Thymus (tissue), 11 donors: ENCODE measurements around the gene NXPH2. TPM values are rescaled to one million over a fixed set of nuclear protein-coding genes. Genes with fewer than 3 reads are reported as not detected.
A peak's percentile ranks its signal among the peaks of the same experiment; 100 is the strongest.

Experiments used
- DNase-seq, 9 donors: peaks; one replicate each; pipeline ENCODE4 v3.0.0-alpha.2; 2013; ENCODE audit warnings: low spot score in 9 of 9, low read depth in 6 of 9, missing footprints in 1 of 9
- H3K27ac ChIP-seq, 2 donors: one replicate each; pipeline ENCODE4 v1.5.1; 2013; ENCODE audit warnings: control low read depth in 1 of 2, low read depth in 1 of 2, low read length in 1 of 2, mild to moderate bottlenecking in 1 of 2, moderate library complexity in 1 of 2
- H3K27me3 ChIP-seq, 2 donors: one replicate each; pipeline ENCODE4 v1.5.1; 2013; ENCODE audit warnings: low read length in 1 of 2; ENCODE audit not compliant: control insufficient read depth in 2 of 2, insufficient read depth in 1 of 2
- H3K36me3 ChIP-seq, 2 donors: one replicate each; pipeline ENCODE4 v1.5.1; 2013; ENCODE audit warnings: low read length in 1 of 2, mild to moderate bottlenecking in 1 of 2, moderate library complexity in 1 of 2; ENCODE audit not compliant: control insufficient read depth in 2 of 2, insufficient read depth in 2 of 2
- H3K4me1 ChIP-seq, 2 donors: one replicate each; pipeline ENCODE4 v1.5.1; 2013; ENCODE audit warnings: low read length in 2 of 2; ENCODE audit not compliant: control insufficient read depth in 2 of 2, insufficient read depth in 2 of 2
- H3K4me3 ChIP-seq, 2 donors: one replicate each; pipeline ENCODE4 v1.5.1; 2013; ENCODE audit warnings: low read length in 2 of 2, control low read depth in 1 of 2, mild to moderate bottlenecking in 1 of 2
- H3K9me3 ChIP-seq, 2 donors: one replicate each; pipeline ENCODE4 v1.5.1; 2013; ENCODE audit warnings: low read length in 1 of 2, mild to moderate bottlenecking in 1 of 2; ENCODE audit not compliant: control insufficient read depth in 2 of 2, insufficient read depth in 1 of 2
- WGBS: extraction: QIAGEN DNeasy Blood & Tissue Kit; methylation state at CpG from one replicate; pipeline ENCODE4 v1.1.7; 2013; 5-methylcytosine and 5-hydroxymethylcytosine counted together
- polyA plus RNA-seq: library from polyadenylated mRNA; stranded (reverse); fragments of 200-250 nt; gene quantifications from one replicate; pipeline ENCODE4 v1.2.3, GENCODE V29; 2013
- total RNA-seq: library from RNA; stranded (reverse); fragments of 120-200 nt; gene quantifications from one replicate; pipeline ENCODE4 v1.2.4, GENCODE V29; 2013
- donor health status: healthy.

NXPH2 gene
- total and polyA plus RNA-seq, 2 donors = 0.07 to 1.3 TPM

DNA sequence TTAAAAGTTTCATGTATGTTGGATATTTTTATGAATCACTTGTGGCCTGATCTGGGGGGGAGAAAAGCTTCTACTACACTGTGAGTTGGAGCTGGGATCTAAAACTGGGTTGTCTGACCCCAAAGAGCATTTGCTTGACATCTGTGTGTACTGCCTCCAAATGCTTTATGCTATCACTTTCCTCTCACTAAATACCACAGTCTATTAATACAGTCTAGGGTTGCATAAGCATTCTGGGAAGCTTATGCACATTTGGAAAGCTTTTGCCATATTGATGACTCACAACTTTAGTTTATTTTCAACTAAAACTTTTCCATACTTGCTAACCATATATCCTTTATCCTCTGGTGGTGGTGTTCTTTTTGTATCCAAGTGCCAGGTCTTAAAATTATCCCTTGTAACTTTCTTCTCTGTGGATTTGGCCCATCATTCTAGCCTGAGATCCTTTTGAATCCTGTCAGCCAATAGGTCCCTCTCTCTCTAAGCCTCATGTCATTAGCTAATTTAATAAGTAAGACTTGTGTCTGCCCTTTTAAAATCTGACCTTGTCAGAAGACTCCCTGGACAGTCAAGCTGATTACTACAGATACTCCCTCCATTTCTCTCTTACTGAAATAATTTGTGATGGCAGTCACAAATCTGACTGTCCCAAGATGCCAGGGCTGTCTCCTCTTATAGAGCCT is 72.7 kb downstream of the NXPH2 start:
- Histone ChIP-seq H3K27me3 (no peaks in the 10 kb centered on the region), H3K9me3 (no peaks in the 10 kb centered on the region), H3K27ac (no peak overlapping the region), H3K4me3 (no peak overlapping the region), H3K4me1 (no peaks in the 10 kb centered on the region), H3K36me3 (no peaks in the 10 kb centered on the region)
- no peak for DNase-seq

DNA sequence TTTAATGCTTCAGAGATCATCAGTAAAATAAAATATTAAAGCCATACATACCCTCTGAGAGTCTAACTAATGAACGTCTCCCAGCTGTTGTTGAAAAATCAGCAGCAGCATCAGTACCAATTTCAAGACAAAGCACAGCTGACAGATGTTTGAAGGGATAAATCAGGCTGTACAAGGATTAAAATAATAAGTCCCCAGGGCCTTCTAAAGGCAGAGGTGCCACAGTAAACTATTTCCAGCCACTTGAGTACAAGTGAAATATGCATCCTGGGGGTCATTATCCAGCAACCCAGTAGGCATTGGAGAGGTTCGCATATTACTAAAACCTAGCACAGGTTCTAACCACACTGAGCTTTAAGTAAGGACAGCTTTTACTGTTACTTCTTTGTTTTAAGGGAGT is 76.9 kb downstream of the NXPH2 start:
- 97% methylated on average over 2 of the region's 2 CpGs for WGBS
- Histone ChIP-seq H3K9me3 (no peaks in the 10 kb centered on the region), H3K4me3 (no peak overlapping the region), H3K27me3 (no peaks in the 10 kb centered on the region), H3K27ac (no peak overlapping the region), H3K36me3 (no peaks in the 10 kb centered on the region), H3K4me1 (no peaks in the 10 kb centered on the region)
- no peak for DNase-seq

DNA sequence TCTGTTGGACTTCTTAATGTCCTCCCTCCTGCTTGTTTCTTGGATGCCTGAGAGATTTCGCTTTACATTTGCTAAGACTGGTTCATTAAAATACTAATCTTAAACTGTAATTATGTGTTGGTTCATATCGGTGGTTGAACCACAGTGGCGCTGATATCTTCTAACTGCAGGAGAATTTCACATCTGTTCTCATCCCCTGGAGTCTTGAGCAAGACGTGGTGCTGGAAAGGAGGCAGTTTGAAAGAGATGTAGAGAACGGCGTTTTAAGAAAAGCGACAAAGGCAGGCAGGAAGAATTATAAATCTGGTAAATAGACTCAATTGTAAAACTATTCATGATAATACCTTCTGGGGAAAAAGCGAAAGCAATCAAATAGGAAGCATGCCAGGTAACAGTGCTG is 79.5 kb downstream of the NXPH2 start:
- Histone ChIP-seq H3K4me3 (no peak overlapping the region), H3K27ac (no peak overlapping the region), H3K27me3 (no peaks in the 10 kb centered on the region), H3K36me3 (no peaks in the 10 kb centered on the region), H3K4me1 (no peaks in the 10 kb centered on the region), H3K9me3 (no peaks in the 10 kb centered on the region)
- no peak for DNase-seq
- 98% methylated on average over 8 of the region's 8 CpGs for WGBS

DNA sequence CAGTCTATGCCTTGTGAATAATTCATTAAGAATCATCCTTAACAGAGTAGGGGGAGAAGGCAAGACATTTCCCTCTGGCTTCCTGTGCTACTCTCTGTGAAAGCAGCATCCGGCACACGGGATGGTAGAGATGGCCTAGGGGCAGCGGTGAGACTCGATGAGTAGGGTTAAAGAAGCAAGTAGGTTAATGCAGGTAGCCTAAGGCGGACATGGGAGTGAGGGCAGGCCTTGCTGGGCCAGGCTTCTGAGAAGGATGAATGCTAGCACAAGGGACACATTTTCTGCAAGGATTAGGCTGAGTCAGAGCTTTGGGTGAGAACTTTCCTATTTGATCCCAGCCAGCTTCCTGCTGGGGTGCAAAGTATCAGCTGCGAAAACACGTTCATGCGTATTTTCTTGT is 80.8 kb downstream of the NXPH2 start:
- Histone ChIP-seq H3K9me3 (no peaks in the 10 kb centered on the region), H3K4me1 (no peaks in the 10 kb centered on the region), H3K36me3 (no peaks in the 10 kb centered on the region), H3K27me3 (no peaks in the 10 kb centered on the region), H3K4me3 (no peak overlapping the region), H3K27ac (no peak overlapping the region)
- no peak for DNase-seq
- 92% methylated on average over 8 of the region's 8 CpGs for WGBS

DNA sequence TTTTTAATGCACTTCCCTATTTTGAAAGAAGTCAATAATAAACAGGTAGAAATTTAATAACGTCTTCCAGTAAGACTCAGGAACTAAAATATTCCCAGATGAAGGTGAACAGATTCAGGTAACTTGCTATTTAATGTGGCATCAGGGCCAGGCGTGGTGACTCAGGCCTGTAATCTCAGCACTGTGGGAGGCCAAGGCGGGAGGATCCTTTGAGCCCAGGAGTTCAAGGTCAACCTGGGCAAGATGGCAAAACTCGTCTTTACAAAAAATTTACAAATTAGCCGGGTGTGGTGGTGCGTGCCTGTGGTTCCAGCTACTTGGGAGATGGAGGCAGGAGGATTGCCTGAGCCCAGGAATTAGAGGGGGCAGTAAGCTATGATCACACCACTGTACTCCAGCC is 81.8 kb downstream of the NXPH2 start:
- WGBS = 91% methylated on average over 6 of the region's 6 CpGs
- Histone ChIP-seq H3K27me3 (no peaks in the 10 kb centered on the region), H3K9me3 (no peaks in the 10 kb centered on the region), H3K27ac (no peak overlapping the region), H3K4me3 (no peak overlapping the region), H3K4me1 (no peaks in the 10 kb centered on the region), H3K36me3 (no peaks in the 10 kb centered on the region)
- DNase-seq = no peak

DNA sequence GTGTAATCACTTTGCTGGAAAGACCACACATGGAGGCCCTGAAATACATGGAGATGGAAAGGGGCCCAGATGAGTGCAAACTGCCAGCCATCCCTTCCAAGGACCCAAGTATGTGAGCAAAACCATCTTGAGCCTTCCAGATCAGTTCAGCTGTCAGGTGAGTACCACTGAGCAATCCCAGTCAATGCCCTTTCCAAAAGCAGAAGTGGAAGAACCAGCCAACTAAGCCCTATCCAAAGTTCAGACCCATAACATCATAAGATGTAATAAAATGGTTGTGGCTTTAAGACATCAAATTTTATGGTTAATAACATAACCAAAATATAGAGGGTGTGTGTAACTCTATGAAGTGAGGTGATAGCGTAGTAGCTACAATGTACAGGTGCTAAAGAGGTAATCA is 88.5 kb downstream of the NXPH2 start:
- 98% methylated on average over 1 of the region's 1 CpG for WGBS

DNA sequence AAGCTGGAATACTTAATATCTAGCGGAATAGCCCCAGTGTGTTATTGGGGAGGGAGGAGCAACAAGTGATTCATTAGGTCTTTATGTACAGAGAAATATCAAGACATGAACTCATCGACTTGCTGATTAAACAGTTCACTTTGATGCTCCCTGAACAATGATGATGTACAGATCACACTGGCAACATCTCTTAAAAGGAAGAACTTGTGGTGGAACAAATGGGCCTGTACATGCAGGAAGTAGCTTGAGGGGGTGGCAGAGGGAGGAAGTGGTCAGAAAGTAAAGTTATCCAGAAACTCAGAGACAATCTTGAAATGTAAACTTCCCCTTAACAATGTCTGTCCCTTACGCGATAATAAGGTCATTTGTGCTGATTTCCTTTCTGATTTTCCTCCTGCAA is 90.5 kb downstream of the NXPH2 start:
- H3K9me3 ChIP-seq = no peaks in the 10 kb centered on the region
- 43% methylated on average over 4 of the region's 4 CpGs for WGBS
- H3K27me3 ChIP-seq = no peaks in the 10 kb centered on the region
- H3K27ac ChIP-seq = no peak overlapping the region
- peak in 2 of 9 donors; percentile 1 to 33 for DNase-seq
- H3K4me1 ChIP-seq = no peaks in the 10 kb centered on the region
- no peaks in the 10 kb centered on the region for H3K36me3 ChIP-seq
- H3K4me3 ChIP-seq = no peak overlapping the region

More for the DNA sequence above, 88.5 kb downstream of the NXPH2 start:
- H3K27ac ChIP-seq = no peak overlapping the region
- H3K9me3 ChIP-seq = no peaks in the 10 kb centered on the region
- no peaks in the 10 kb centered on the region for H3K4me1 ChIP-seq
- no peaks in the 10 kb centered on the region for H3K36me3 ChIP-seq
- DNase-seq = no peak
- H3K27me3 ChIP-seq = no peaks in the 10 kb centered on the region
- H3K4me3 ChIP-seq = no peak overlapping the region

DNA sequence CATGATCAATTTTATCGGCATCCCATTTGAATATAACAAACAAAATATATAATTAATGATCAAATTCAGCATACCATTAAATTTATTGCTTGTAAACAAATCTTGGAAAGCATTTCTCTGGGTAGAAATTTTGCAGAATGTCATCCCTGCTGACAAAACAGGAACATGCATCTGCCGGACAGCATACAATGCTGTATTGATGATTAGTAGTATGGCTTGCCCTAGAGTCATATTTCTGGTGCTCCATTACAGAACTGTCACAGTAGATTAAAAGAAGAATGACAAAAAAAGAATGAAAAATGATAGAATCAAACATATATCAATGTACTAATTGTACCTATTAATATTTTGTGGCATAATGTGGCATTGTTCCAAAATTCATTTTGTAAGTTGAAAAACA is 98.0 kb downstream of the NXPH2 start:
- Histone ChIP-seq H3K4me3 (no peak overlapping the region), H3K9me3 (no peaks in the 10 kb centered on the region), H3K36me3 (no peaks in the 10 kb centered on the region), H3K4me1 (no peaks in the 10 kb centered on the region), H3K27ac (no peak overlapping the region), H3K27me3 (no peaks in the 10 kb centered on the region)
- DNase-seq = no peak
- 93% methylated on average over 2 of the region's 2 CpGs for WGBS

DNA sequence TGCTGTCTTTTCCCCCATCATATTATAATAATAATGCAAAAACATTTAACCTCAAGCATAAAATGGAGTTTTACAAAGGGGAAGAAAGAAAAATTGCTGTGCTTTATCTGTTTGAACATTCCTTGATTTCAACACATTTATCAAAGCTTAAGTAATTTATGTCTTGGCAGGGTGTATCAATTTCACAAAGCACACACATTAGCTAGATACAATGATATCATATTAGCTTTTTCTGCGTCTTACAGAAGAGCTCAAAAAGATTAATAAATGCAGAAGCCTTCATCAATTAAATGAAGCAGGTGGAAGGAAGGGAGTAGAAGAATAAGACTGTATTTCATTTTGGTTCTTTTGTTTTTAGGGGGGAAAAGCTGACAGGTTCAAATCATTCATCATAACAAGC is 103.0 kb downstream of the NXPH2 start:
- H3K27ac ChIP-seq = no peak overlapping the region
- no peak for DNase-seq
- no peaks in the 10 kb centered on the region for H3K9me3 ChIP-seq
- H3K27me3 ChIP-seq = no peaks in the 10 kb centered on the region
- no peaks in the 10 kb centered on the region for H3K4me1 ChIP-seq
- no peaks in the 10 kb centered on the region for H3K36me3 ChIP-seq
- H3K4me3 ChIP-seq = no peak overlapping the region
- 54% methylated on average over 1 of the region's 1 CpG for WGBS

DNA sequence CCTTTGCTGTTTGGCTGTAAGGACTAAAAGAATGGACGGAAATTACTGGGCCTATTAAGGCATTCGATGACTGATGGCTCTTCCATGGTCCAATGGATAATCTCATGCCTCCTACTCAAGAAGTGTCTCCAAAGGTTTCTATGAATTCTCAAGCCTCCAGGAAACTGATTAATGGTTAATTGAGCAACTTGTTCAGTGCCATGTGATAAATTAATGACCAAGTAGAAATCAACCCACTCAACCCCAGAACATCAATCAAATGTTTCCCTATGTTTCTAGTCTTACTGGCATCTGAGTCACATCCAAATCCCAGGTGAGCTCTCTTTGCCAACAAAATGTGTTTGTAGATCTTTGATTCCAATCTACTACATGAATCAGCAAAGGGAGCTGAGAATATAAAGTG is 103.6 kb downstream of the NXPH2 start:
- H3K27ac ChIP-seq = no peak overlapping the region
- no peak for DNase-seq
- H3K36me3 ChIP-seq = no peaks in the 10 kb centered on the region
- H3K4me3 ChIP-seq = no peak overlapping the region
- H3K27me3 ChIP-seq = no peaks in the 10 kb centered on the region
- H3K4me1 ChIP-seq = no peaks in the 10 kb centered on the region
- H3K9me3 ChIP-seq = no peaks in the 10 kb centered on the region
- WGBS = 93% methylated on average over 2 of the region's 2 CpGs
